Body of pancreas (tissue), 4 donors: ENCODE data around the gene ARHGAP6.

Experiments
- POLR2A ChIP-seq, 3 donors: fragments of 450-650 bp; IDR thresholded peaks; one replicate each; pipeline ENCODE4 v1.6.1; 2016; ENCODE audit warnings: antibody characterized with exemption in 3 of 3, mild to moderate bottlenecking in 2 of 3
- TF ChIP-seq, protein P1 (sequence below), 7 experiments: fragments of 450-650 bp in 4 of 7; fragments of 200-600 bp in 3 of 7; sonication (generic) in 3 of 7; IDR thresholded peaks; one replicate each; pipeline ENCODE4 v1.5.1; 2016 to 2019; ENCODE audit warnings: antibody characterized with exemption in 7 of 7

DNA sequence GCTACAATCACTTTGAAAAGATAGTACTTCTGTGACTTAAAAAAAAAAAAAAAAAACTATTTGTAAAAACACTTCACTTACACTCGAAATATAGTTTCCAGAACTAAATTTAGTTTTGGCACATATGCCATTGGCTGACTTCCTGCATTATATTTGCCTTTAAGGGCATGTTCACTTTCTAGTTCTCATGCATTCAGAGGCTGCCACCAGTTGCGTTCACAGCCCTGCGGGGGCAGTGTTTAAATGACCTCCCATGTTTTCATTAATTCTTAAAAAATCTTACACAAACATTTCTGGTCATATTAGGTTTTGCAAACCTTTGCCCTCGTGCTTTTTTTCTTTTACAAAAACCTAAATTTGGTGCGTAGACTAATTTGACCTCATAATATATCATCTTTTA lies 12.4 kb upstream of the ARHGAP6 start:
- TF ChIP-seq, protein P1, sequence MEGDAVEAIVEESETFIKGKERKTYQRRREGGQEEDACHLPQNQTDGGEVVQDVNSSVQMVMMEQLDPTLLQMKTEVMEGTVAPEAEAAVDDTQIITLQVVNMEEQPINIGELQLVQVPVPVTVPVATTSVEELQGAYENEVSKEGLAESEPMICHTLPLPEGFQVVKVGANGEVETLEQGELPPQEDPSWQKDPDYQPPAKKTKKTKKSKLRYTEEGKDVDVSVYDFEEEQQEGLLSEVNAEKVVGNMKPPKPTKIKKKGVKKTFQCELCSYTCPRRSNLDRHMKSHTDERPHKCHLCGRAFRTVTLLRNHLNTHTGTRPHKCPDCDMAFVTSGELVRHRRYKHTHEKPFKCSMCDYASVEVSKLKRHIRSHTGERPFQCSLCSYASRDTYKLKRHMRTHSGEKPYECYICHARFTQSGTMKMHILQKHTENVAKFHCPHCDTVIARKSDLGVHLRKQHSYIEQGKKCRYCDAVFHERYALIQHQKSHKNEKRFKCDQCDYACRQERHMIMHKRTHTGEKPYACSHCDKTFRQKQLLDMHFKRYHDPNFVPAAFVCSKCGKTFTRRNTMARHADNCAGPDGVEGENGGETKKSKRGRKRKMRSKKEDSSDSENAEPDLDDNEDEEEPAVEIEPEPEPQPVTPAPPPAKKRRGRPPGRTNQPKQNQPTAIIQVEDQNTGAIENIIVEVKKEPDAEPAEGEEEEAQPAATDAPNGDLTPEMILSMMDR (IDR thresholded peaks at IDR 0.05) = no peak
- TF ChIP-seq POLR2A (IDR thresholded peaks at IDR 0.05) = no peak
